GM23248 (cell line): ENCODE measurements around the gene LMNTD1. TPM values are rescaled to one million over a fixed set of nuclear protein-coding genes. Genes with fewer than 3 reads are reported as not detected.
A peak's percentile ranks its signal among the peaks of the same experiment; 100 is the strongest.
"Not testable (repeated sequence)": the region's sequence is repeated elsewhere in the genome, so short reads cannot be mapped to it uniquely, and the experiment has no call there.

Source experiments
- DNase-seq: peaks from one replicate; pipeline ENCODE4 v3.0.0-alpha.2; 2015
- H2AFZ ChIP-seq: fragments of 200-600 bp; sonication (generic); 2 replicates; pipeline ENCODE4 v1.6.1; 2016; ENCODE audit warnings: antibody characterized with exemption
- H3F3A ChIP-seq: fragments of 200-600 bp; sonication (generic); 2 replicates; pipeline ENCODE4 v1.6.1; 2016; ENCODE audit warnings: mild to moderate bottlenecking, antibody characterized with exemption, mixed run types; ENCODE audit not compliant: insufficient read depth
- H3K27ac ChIP-seq: fragments of 200-600 bp; sonication (generic); 2 replicates; pipeline ENCODE4 v1.5.1; 2016; ENCODE audit warnings: mild to moderate bottlenecking
- H3K27me3 ChIP-seq: fragments of 200-600 bp; sonication (generic); replicated peaks from 2 replicates; pipeline ENCODE4 v1.6.1; 2016; ENCODE audit warnings: mild to moderate bottlenecking; ENCODE audit not compliant: insufficient read depth
- H3K36me3 ChIP-seq: fragments of 200-600 bp; sonication (generic); 2 replicates; pipeline ENCODE4 v1.6.1; 2016; ENCODE audit warnings: low read depth, mild to moderate bottlenecking
- H3K4me1 ChIP-seq: fragments of 200-600 bp; sonication (generic); 2 replicates; pipeline ENCODE4 v1.6.1; 2016; ENCODE audit warnings: mild to moderate bottlenecking; ENCODE audit not compliant: insufficient read depth
- H3K4me2 ChIP-seq: fragments of 200-600 bp; sonication (generic); one replicate; pipeline ENCODE4 v1.6.1; 2016; ENCODE audit warnings: mild to moderate bottlenecking; ENCODE audit not compliant: unreplicated experiment
- H3K4me3 ChIP-seq: fragments of 200-600 bp; sonication (generic); 2 replicates; pipeline ENCODE4 v1.5.1; 2016; ENCODE audit warnings: mild to moderate bottlenecking
- H3K79me2 ChIP-seq: fragments of 200-600 bp; sonication (generic); 2 replicates; pipeline ENCODE4 v1.6.1; 2016; ENCODE audit warnings: mild to moderate bottlenecking; ENCODE audit not compliant: insufficient read depth
- H3K9ac ChIP-seq: fragments of 200-600 bp; sonication (generic); 2 replicates; pipeline ENCODE4 v1.6.1; 2016; ENCODE audit warnings: mild to moderate bottlenecking
- H3K9me2 ChIP-seq: fragments of 200-600 bp; sonication (generic); 2 replicates; pipeline ENCODE4 v1.6.1; 2016; ENCODE audit warnings: mixed run types, mild to moderate bottlenecking, moderate library complexity; ENCODE audit not compliant: insufficient read depth
- H3K9me3 ChIP-seq: fragments of 200-600 bp; sonication (generic); one replicate; pipeline ENCODE4 v1.6.1; 2017; ENCODE audit warnings: low read depth
- H4K20me1 ChIP-seq: fragments of 200-600 bp; sonication (generic); 2 replicates; pipeline ENCODE4 v1.6.0; 2016; ENCODE audit not compliant: insufficient read depth
- EZH2 ChIP-seq: fragments of 200-600 bp; sonication (generic); IDR thresholded peaks from 2 replicates; pipeline ENCODE4 v1.6.1; 2018; ENCODE audit warnings: antibody characterized with exemption, mild to moderate bottlenecking; ENCODE audit not compliant: insufficient read depth, poor library complexity, severe bottlenecking
- EZH2phosphoT487 ChIP-seq: fragments of 200-600 bp; sonication (generic); IDR thresholded peaks from 2 replicates; pipeline ENCODE4 v1.6.1; 2018; ENCODE audit warnings: antibody characterized with exemption, moderate library complexity, mild to moderate bottlenecking, low read depth; ENCODE audit not compliant: insufficient read depth
- WGBS, 2 experiments: methylation state at CpG; one replicate each; pipeline ENCODE4 v1.1.6; 2015 to 2017; ENCODE audit warnings: low lambda C conversion rate in 2 of 2, low coverage in 1 of 2; ENCODE audit errors: missing lambda C conversion rate in 2 of 2; 5-methylcytosine and 5-hydroxymethylcytosine counted together
- in situ Hi-C: fragments of 300-500 bp; cut with MboI; formaldehyde crosslinking; loops from 2 replicates; pipeline ENCODE4 v1.15.0; 2020
- polyA plus RNA-seq: library from polyadenylated mRNA; unstranded; fragments of >200 nt; fragmentation: Nextera tagmentation; extraction: Ambion mirVana; gene quantifications from 2 replicates; pipeline ENCODE4 v1.2.1, GENCODE V29; 2016
- small RNA-seq: library from RNA; depleted of rRNA; stranded (forward); fragments of <200 nt; gene quantifications from one replicate; pipeline ENCODE3, GENCODE V24; 2014; ENCODE audit warnings: low read depth, low replicate concordance
- total RNA-seq: library from RNA; depleted of rRNA; stranded (reverse); fragments of >200 nt; shearing (Covaris generic); gene quantifications from 2 replicates; pipeline ENCODE4 v1.2.3, GENCODE V29; 2014

LMNTD1 gene
- total and polyA plus RNA-seq, 2 experiments from 2014 or later: 0.43 to 0.58 TPM

DNA sequence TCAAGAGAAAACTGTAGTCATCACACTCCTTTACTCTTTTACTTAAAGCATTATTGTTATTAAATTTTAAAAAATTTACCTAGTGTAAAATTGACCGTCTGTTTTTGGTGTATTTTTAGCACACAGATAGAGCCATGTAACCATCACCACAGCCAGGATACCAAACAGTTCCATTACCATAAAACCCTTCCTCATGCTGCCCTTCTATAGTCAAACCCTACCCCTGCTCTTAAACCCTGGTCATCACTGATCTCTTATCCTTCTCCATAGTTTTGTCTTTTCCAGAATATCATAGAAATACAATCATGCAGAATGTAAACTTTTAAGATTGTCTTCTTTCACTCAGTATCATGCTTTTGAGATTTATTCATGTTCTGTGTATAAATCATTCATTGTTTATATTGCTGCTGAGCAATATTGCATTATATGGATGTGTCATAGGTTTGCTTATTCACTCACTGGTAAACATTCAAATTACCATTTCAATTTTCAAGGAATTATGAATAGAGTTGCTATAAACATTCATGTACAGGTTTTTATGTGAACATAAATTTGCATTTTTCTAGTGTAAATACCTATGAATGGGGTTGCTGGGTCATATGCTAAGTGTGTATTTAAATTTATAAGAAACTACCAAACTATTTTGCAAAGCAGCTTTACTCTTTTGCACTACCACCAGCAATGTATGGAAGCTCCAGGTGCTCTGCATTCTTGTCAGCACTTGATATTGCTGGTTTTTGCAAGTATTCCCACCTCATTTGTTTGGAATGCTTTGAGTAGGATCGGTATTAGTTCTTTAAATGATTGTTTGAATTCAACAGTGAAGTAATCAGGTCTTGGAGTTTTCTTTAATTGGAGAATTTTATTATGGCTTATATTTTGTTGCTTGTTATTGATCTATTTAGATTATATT lies 125.5 kb downstream of the LMNTD1 start:
- no peaks in the 10 kb centered on the region for H3K9me3 ChIP-seq
- WGBS, 2 experiments: 71 to 74% methylated on average over 2 of the region's 2 CpGs
- in situ Hi-C loops: loop anchor here (25.0 kb wide), 1 partner anchor 585 kb away; no protein-coding TSS in a partner anchor
- no peaks in the 10 kb centered on the region for H3F3A ChIP-seq
- TF ChIP-seq EZH2phosphoT487 (no peak), EZH2 (no peak)
- H3K9ac ChIP-seq: no peak overlapping the region
- no peak overlapping the region for H3K27ac ChIP-seq
- H3K4me3 ChIP-seq: no peak overlapping the region
- no peaks in the 10 kb centered on the region for H3K36me3 ChIP-seq
- peaks cover 16% of the 10 kb centered on the region for H3K4me1 ChIP-seq
- H4K20me1 ChIP-seq: no peaks in the 10 kb centered on the region
- DNase-seq: peak; percentile 26
- H3K79me2 ChIP-seq: no peaks in the 10 kb centered on the region
- no peak overlapping the region for H3K4me2 ChIP-seq
- H3K9me2 ChIP-seq: no peaks in the 10 kb centered on the region
- H3K27me3 ChIP-seq: no peaks in the 10 kb centered on the region
- H2AFZ ChIP-seq: no peak overlapping the region

DNA sequence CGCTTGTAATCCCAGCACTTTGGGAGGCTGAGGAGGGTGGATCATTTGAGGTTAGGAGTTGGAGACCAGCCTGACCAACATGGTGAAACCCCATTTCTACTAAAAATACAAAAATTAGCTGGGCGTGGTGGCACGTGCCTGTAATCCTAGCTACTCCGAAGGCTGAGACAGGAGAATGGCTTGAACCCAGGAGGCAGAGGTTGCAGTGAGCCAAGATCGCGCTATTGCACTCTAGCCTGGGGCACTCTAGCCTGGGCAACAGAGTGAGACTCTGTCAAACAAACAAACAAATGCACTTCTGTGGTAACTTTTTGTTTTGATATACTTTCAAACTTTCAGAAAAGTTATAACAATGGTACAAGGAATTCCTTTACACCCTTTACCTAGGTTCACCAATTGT lies 126.3 kb downstream of the LMNTD1 start:
- not testable (repeated sequence) for H3K4me3 ChIP-seq, H3K9me3 ChIP-seq, H3K36me3 ChIP-seq, H3K27ac ChIP-seq, H3K9ac ChIP-seq, H4K20me1 ChIP-seq, H3K4me2 ChIP-seq, H3K27me3 ChIP-seq, DNase-seq, H3F3A ChIP-seq, H3K79me2 ChIP-seq, H2AFZ ChIP-seq, H3K9me2 ChIP-seq
- H3K4me1 ChIP-seq: peaks cover 16% of the 10 kb centered on the region
- in situ Hi-C loops: loop anchor here (25.0 kb wide), 1 partner anchor 585 kb away; no protein-coding TSS in a partner anchor
- 94% methylated on average over 6 of the region's 6 CpGs for WGBS, 2 experiments

Small RNA genes lying within 50 kb of the gene (small RNA-seq; reads per million reads assigned to genes)
- gene TUBB4BP1: not detected
